HG03025 (cell line): ENCODE measurements around the gene SRL.
"Not testable (repeated sequence)": the region's sequence is repeated elsewhere in the genome, so short reads cannot be mapped to it uniquely, and the experiment has no call there.

Experiments used
- ATAC-seq: cut with Tn5 transposase; IDR thresholded peaks from one replicate; pipeline ENCODE4 v1.9.1; 2021; ENCODE audit warnings: mild to moderate bottlenecking, moderate library complexity; ENCODE audit not compliant: unreplicated experiment, low FRiP score

Gene SRL

GRCh38 chr16:4175849-4176248 lies 66.0 kb downstream of the SRL start:
- no peak for ATAC-seq

GRCh38 chr16:4172070-4172469 lies 69.8 kb downstream of the SRL start:
- no peak for ATAC-seq

GRCh38 chr16:4169415-4169814 lies 72.5 kb downstream of the SRL start:
- ATAC-seq: no peak

GRCh38 chr16:4166821-4167220 lies 75.1 kb downstream of the SRL start:
- ATAC-seq: no peak

DNA sequence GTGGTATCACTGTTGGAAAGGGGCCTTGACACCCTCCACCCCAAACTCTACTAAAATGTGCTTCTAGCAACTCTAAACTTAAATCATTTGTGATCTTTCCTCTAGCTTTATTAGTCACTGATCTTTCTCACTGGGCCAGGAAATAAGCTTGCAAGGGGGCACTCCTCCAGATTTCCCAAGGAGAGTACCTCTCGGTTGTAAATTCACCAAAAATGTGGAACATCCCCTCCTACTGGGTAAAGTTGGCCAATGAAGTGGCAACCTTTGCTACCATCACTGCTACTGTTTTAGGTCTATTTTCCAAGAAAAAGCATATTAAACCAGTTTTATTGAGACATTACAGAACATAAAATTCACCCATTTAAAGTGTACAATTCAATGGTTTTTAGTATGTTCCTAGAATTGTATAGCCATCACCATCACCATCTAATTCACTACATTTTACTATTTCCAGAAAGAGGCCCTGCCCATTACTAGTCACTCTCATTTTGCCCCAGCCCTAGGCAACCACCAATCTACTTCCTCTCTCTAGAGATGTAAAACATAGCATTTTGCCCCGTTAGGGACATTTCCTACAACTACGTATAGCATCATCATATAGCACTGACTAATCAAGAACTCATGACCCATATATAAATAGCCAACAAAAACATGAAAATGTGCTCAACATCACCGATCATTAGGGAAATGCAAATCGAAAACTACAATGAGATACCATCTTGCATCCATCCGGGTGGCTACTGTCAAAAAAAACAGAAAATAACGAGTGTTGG lies 81.0 kb downstream of the SRL start:
- ATAC-seq: no peak

DNA sequence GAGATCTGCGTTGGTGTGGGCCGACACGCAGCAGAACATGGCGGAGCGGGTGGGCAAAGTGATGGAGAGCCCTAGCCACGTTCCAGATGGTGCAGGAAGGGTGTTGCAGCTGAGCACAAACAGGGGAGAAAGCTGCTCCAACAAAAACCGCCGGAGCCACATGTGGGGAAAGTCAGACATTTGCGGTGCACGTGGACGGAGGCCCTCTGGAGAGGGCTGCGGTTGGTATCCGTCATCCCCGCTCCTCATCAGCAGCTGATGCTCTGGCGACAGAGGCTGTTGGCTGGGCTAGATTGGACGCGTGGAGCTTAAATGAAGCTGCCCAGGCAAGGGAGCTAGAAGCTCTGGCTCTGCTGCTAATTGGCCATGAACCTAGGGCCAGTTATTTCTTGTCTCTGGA lies 82.2 kb downstream of the SRL start:
- no peak for ATAC-seq

DNA sequence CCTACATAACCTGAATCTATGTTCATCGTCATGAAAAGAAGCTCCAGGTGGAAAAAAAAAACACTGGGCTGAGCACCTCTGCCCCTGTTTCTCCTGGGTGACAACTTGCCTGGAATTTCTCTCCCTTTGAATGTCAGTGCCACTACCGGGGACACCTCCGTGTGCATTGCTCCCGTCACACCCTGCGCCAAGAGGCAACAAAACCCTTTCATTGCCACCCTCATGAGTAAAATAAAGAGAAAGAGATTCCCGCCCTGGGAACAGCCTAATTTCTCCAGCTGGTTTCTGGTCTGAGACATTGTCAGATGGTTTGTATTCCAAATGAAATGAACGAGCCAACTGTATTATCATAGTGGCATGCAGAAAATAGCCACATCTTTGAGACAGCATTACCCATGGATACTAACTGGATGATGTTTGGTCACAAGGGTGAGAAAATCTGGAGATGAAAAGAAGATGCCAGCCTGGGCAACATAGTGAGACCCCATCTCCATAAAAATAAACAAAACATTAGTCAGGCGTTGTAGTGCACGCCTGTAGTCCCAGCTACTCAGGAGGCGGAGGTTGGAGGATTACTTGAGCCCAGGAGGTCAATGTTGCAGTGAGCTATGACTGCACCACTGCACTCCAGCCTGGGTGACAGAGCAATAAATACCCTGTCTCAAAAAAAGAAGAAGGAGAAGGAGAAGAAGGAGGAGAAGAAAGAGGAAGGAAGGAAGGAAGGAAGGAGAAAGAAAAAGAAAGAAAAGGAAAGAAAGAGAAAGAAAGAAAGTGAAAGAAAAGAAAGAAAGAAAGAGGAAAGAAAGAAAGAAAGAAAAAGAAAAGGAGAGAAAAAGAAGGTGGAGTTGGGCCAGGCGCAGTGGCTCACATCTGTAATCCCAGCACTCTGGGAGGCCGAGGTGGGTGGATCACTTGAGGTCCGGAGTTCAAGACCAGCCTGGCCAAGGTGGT lies 83.5 kb downstream of the SRL start:
- ATAC-seq: no peak

GRCh38 chr16:4157376-4157825 lies 84.5 kb downstream of the SRL start:
- no peak for ATAC-seq

GRCh38 chr16:4156503-4156902 lies 85.4 kb downstream of the SRL start:
- not testable (repeated sequence) for ATAC-seq

DNA sequence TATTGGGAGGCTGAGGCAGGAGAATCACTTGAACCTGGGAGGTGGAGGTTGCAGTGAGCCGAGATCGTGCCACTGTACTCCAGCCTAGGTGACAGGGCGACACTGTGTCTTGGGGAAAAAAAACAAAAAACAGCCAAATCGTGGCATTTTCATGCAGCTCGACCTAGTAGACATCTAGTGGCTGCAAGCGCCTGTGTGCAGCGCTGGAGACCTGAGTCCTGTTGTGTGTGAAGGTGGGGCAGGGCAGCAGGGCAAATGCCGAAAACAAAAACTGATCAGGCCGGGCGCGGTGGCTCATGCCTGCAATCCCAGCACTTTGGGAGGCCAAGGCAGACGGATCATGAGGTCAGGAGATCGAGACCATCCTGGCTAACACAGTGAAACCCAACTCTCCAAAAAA lies 88.5 kb downstream of the SRL start:
- ATAC-seq: not testable (repeated sequence)

DNA sequence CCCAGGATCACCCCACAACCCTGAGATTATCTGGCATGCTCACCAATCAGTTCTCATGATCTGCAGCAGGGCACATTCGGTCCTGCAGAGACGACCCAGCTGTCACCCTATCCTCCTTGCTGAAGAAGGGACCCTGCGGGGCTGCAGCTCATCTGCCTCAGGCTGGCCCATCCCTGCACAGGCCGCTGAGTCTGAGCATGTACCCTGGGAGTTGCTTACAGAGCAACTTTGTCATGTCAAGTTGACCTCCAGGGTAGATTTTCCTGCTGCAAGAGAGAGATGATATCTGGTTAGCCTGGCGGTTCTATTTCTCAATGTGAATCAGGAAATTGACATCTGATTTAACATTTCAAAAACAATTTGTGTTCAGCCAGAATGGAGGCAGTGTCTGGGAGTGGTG lies 89.6 kb downstream of the SRL start:
- no peak for ATAC-seq

DNA sequence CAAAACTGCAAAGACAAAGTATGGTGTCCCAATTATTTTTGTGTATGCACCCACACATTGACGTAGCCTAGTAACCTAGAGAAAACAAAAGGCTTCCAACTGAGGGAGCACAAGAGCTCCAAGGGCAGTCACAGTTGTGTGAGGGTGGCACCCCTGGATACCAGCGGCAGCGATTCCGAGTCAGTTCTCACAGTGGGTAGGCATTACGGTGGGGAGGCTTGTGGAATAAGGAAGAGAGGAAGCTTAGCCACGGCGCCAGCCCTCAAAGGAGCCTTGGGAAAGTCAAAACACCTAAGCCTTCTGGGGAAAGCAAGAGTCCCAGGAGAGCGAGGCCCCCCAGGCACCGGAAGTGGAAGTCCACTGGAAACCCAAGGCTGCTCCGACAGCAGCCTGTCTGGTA lies 94.6 kb downstream of the SRL start:
- ATAC-seq: no peak

GRCh38 chr16:4142268-4142667 lies 99.6 kb downstream of the SRL start:
- ATAC-seq: no peak

GRCh38 chr16:4141604-4142003 lies 100.3 kb downstream of the SRL start:
- no peak for ATAC-seq

DNA sequence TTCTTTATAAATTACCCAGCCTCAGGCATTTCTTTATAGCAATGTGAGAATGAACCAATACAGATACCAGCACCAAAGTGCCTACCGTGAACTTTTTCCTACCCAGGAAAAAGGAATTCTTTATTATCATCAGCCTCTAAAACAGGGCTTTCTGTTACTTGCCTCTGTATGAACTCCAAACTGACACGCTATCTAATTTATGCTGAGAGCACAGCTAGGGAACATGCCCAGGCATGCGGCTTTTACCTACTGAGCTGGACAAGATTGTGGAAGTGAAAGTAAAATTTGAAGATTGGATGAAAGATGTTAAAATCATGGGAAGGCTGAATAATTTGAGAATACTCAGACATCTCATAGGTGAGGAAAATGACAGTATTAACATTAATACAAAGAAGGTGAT lies 101.2 kb downstream of the SRL start:
- ATAC-seq: no peak

- no peak for ATAC-seq
Measured at GRCh38 chr16:4139968-4140367, 101.9 kb downstream of the SRL start.
